NCI-H345 treated with DMSO at 0.1 percent for 48 hours (cell line): ENCODE data around the gene TSPAN12.

ENCODE experiments used
- DNase-seq: peaks from one replicate; lab custom pipeline; 2025; ENCODE audit not compliant: unreplicated experiment; lab: John Stamatoyannopoulos, UW

TSPAN12 gene

DNA sequence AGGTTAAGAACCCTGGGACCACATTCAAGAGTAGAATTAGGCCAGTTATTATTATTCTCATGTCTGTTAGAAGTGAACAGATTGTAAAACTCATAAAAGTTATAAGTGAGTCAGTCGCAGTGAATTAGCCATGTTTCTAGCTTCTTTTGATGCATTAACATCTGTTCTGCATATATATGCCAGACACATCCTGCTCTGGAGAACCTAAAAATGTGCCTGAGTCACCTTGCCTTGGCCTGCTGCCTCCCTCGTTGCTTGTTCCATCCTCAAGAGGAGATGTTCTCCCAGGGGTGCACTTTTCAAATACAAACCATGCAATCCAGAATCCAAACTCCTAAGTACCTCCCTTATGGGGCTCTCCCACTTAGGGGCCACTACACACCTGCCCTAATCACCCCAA lies 14.8 kb downstream of the TSPAN12 start:
- DNase-seq = no peak

GRCh38 chr7:120842121-120842621 lies 15.8 kb downstream of the TSPAN12 start:
- DNase-seq = no peak

- no peak for DNase-seq
Measured at GRCh38 chr7:120841608-120842007, 16.3 kb downstream of the TSPAN12 start.

GRCh38 chr7:120838281-120838682 lies 19.7 kb downstream of the TSPAN12 start:
- DNase-seq = no peak

GRCh38 chr7:120837599-120837998 lies 20.3 kb downstream of the TSPAN12 start:
- DNase-seq = no peak

DNA sequence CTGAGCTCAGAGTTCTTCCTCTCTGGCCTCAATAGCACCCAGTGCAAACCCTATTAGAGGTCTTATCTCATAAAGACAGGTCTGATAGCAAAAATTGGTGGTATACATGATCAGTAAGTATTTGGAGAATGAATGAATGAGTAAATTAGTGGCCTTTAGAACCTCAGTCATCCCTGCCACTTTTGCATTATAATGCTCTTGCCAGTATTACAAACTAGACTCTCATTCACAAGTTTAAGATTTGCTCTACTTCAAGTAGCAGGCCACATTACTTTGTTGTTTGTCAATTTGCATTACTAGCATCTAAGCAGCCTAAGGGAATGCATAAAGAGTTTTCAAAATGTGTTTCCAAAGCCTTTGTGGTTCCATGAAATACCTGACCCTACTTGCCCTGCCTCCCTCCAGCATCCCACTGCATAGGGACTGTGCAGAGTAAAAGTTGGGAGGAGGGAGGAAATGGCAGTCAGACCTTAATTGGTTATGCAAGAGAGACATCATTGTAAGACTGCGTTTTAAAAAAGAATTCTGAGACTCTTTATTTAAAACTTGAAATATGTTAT lies 21.3 kb downstream of the TSPAN12 start:
- no peak for DNase-seq

- DNase-seq = no peak
Measured at GRCh38 chr7:120834726-120835125, 23.2 kb downstream of the TSPAN12 start.

DNA sequence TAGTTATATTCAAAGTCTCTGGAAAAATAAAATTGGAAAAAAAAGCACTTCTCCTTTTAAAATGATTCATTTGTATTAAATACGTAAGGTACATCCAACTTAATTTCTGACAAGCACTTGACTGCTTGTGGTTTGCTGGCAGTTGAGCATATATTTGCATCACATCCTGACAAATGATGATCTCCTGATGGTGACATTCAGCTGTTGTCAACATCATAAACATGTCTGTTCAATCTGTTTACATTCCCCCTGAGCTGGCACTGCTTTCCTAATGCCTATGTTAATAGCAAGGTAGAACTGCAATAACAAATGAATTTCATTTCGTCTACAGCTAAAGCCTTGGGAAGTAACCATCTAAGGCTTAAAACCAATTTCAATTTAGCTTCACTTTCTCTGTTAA lies 24.4 kb downstream of the TSPAN12 start:
- DNase-seq = no peak

DNA sequence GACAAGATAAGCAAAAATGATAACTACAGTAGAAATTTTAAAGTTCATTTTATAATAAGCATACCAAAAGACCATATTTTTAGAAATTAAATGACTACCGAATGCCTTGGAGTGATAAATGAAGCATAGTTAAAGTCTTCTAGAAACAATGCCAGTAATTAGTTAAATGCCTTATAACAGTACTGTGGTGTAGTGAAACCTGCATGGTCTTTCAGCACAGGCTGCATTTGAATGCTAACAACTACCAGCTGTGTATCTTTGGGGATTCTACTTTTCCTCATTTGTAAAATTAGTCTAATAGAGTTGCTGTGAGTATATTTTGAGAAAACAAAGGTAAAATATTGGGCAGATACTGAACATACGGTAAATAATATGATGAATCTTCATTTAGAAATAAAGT lies 25.1 kb downstream of the TSPAN12 start:
- DNase-seq = no peak

DNA sequence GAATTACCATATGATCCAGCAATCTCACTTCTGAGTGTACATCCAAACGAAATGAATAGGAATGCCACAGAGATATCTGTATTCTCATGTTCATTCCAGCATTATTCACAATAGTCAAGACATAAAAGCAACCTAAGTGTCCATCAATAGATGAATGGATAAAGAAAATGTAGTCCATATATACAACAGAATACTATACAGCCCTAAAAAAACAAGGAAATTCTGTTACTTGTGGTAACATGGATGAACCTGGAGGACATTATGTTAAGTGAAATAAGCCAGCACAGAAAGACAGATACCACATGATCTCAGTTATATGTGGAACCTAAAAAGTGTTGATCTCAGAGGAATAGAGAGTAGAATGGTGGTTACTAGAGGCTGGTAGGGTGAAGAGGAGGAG lies 26.7 kb downstream of the TSPAN12 start:
- no peak for DNase-seq

DNA sequence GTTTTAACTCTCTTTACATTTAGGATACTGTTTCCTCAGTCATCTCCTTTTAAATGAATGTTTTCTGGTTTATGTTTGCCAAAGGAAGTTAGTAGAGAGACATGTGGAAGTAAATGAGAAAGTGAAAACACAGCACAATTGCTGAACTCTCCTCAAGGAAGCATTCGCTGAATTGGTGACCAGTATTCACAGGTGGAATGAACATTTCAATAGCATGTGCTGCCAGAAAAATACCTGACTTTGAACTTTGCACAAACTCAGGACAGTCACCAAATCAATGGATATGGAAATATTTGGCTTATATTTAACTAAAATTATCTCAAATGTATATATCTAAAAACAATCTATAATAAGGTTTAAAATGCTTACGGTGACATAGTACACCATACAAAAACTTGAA lies 28.5 kb downstream of the TSPAN12 start:
- no peak for DNase-seq

DNA sequence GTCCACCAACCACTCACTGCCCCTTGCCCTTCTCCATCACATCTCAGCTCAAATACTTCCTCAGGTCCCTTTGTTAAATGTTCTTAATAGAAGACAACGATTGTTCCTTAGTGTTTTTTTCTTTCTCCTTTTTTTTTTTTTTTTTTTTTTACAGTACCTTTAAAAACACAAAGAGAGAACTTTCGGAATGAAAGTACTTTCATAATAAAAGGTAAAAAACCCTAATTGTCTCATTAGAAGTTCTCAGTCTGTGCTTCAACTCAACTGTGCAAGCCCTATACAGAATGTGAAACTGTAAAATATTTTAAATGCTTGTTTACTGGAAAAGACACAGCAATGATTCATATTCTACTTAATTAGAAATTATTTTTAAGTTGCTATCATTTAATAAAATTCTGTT lies 29.4 kb downstream of the TSPAN12 start:
- DNase-seq = no peak

- no peak for DNase-seq
Measured at GRCh38 chr7:120827371-120828118, 30.4 kb downstream of the TSPAN12 start.

DNA sequence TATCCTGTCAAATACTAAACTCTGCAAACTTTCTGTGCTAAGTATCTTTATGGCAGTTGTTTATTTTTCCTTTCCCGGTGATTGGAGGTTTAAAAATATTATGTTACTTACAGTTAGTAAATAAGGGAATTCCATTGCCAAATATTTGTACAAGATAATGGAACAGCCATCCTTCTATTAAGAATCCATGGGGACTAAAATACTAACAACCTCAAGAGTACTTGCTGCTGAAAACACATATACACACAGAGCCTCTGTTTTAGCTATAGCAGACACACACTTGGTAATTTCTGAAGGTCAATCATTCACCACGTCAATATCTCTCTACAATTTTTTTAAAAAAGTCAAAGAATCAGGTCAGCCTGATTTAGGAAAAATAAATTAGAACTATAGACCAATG lies 32.4 kb downstream of the TSPAN12 start:
- DNase-seq = no peak

DNA sequence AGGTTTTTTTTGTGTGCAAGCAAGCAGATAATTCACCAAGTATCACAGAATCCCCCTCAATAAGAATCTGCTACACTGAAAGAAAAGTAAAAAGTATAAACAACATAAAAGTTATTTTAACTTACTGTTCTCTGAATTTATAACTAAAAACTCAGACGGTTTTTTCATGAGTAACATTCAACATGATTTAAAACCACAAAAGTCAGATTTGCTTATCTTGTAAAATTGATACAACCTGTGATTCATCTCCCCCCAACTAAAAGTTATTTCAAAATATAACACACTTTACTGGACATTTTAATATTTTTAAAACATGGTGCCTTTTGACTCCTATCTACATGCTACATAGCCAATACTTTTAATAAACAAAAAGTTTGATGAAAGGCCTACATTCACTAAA lies 32.8 kb downstream of the TSPAN12 start:
- DNase-seq = no peak

DNA sequence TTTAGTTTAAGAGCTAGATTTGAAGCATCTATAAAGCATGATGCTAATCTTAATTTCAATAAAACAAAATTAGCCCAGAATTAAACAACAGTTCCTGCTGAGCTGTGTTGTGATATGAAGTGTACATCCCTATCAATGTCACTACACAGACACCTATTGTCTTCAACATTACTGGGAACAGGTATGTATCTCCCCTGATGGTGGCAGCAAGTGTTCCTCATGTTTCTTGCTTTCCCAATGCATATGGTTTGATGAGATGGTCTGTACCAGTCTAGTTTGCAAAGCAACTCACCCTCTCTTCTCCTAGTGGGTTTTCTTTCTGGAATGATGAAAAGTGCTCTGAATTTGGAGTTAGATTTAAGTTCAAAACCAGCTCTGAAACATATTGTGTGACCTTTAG lies 38.1 kb downstream of the TSPAN12 start:
- no peak for DNase-seq

- DNase-seq = no peak
Measured at GRCh38 chr7:120817851-120818250, 40.1 kb downstream of the TSPAN12 start.

DNA sequence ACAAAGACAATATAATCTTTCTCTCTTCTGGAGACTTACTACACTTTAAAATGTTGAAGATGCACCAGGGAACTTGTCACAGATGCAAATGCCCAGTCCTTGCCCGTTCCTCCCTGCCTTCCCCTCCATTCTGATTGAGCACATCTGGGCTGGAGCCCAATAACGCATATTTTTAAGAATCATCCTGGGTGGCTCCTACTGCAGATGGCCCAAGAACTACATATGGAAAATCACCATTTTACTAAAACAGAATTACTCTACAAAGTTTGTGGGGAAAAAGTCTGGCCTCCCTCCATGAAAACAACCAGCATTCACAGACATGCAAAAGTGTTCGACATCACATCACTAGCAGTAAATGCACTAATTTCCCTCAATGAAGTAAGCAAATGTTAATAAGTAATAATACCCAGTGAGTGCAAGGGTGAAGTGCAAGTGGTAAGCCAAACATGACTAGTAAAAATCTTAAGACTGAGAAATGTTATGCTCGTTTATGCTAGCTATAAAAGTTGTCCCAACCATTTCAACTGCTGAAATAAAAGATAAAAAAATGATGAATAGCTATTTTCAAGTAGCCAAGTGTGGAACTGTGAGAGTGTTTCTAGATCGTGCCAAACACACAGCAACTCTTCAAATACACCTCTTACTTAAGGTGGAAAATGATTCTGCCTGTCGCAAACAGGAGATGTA lies 43.5 kb downstream of the TSPAN12 start:
- DNase-seq = no peak

DNA sequence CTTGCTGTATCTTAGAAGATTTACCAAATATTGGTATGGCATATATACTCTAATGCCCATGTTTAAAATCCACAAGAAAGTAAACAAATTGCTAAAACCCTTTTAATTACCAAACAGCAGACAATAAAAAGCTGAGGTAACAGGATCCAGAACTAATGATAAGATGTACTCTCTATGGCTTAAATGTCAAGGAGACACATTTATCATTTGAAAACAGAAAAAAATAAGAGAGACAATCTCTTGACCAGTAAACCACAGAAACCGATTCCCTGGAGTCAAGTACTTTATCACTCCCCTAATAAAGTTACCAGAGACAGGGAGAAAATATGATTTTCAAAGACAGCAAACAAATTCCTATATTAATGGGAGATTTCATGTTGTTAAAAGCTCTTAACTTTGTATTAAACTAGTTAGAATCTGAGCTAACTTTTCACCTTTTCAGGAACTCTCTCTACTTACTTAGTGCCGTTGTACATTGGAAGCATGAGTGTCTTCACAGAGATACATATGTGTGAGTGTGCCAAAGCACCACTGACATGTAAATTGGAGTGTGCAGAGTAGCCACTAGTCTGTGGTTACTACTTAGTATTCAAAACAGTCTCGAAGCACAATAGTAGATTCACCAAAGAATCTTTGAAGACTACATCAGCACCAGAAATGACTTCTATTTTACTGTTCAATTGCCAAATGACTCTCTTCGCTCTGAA lies 44.2 kb downstream of the TSPAN12 start:
- DNase-seq = no peak

- no peak for DNase-seq
Measured at GRCh38 chr7:120813089-120813488, 44.9 kb downstream of the TSPAN12 start.

DNA sequence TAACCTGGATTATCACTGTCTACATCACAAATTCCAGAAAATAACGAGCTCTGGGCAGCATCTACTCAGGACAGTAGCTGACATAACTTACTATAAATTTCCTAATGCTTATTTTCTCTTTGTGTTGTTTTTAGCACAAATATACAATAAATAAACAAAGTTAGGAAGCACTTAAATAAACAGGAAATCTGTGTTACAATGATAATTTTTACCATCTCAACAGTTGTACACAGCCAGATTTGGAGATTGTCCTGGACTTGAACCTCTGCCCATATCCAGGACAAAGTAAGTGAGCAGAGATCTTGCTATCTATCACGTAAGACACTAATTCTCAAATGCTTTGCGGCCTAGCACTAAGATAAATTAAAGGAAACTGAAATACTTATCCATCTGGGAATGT lies 48.7 kb downstream of the TSPAN12 start:
- DNase-seq = no peak

GRCh38 chr7:120807390-120807789 lies 50.6 kb downstream of the TSPAN12 start:
- DNase-seq = no peak
